GM04503 (cell line): ENCODE measurements around the gene LSM8.
"Not testable (repeated sequence)": the region's sequence is repeated elsewhere in the genome, so short reads cannot be mapped to it uniquely, and the experiment has no call there.

Source experiments
- DNase-seq: peaks from one replicate; pipeline ENCODE4 v3.0.0-alpha.2; 2012; ENCODE audit warnings: low read depth

LSM8 gene

DNA sequence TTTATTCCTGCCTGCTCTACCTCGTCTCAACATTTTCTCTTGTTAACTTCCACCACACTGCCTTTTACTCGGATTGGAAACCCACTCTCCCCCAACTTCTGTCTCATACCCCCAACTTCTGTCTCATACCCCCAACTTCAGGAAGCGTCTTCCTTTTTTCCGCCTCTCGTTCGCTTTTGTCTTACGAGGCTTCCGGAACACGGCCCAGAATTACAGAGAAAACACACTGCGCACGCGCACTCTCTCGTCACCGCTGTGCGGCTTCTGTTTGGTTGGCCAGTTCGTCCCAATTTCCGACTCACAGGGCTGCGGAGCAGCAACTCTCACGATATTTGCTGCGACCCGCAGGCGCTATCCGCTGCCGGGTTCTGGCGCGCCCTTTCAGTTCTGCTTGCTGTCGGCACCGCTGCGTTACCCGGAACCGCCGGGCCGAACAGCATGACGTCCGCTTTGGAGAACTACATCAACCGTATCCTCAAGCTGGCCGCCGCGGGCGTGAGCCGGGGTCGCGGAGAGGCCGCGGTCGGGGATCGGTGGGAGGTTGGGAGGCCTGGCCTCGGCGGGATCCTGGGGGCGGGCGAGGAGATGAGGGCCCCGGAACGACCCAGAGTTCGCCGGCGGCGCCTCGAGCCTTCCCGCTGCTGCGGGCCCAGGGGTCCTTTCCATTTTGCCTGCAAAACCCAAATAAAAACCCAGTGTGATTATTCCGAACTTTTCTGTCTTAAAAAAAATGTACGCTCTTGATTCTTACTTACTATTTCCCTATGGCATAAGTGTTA, at the start of gene LSM8:
Gene LSM8 (plus strand): TSS at position 379 of the 779 bp plus-strand sequence. CDS start 60 bp downstream, at position 439.
- DNase-seq: peak; percentile 89

GRCh38 chr7:118134420-118134819, 49.5 kb upstream of the LSM8 start:
- not testable (repeated sequence) for DNase-seq

- no peak for DNase-seq
Measured at GRCh38 chr7:118140468-118140867, 43.5 kb upstream of the LSM8 start.

DNA sequence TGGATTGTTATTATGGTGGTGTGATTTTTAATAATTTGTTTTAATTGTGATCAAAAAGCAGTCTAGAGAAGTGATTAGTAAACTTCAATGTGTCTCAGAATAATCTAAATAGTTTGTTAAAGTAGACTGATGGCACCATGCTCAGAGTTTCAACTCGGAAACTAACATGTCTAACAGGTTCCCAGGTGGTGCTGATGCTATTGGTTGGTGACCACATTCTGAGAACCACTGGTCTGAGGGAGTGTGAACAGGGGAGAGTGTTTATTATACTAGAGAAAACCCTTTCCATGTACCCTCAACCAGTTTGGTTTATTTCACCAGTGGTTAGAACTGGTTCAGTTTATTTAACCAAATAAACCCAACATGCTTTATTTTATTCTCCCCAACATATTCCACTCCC, 42.0 kb upstream of the LSM8 start:
- no peak for DNase-seq

- DNase-seq: no peak
Measured at GRCh38 chr7:118148930-118149329, 35.0 kb upstream of the LSM8 start.

GRCh38 chr7:118149394-118149793, 34.6 kb upstream of the LSM8 start:
- no peak for DNase-seq

DNA sequence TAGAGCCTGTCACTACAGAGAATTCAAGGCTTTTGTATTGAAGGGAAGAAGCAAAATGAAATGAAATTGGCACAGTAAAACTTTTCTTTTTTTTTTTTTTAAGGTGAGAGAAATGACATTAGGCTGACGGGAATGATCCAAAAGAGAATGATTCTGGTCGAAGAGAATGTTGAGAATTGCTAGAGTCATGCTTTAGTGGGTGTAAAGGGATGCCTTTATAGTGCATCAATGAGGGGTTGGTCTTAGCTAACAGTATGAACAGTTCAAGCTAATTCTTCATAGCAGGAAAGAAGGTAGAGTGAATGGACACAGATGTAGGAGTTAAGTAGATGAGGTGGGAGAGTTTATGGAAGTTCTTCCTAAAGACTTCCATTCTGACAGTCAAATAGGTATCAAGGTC, 32.3 kb upstream of the LSM8 start:
- DNase-seq: no peak

DNA sequence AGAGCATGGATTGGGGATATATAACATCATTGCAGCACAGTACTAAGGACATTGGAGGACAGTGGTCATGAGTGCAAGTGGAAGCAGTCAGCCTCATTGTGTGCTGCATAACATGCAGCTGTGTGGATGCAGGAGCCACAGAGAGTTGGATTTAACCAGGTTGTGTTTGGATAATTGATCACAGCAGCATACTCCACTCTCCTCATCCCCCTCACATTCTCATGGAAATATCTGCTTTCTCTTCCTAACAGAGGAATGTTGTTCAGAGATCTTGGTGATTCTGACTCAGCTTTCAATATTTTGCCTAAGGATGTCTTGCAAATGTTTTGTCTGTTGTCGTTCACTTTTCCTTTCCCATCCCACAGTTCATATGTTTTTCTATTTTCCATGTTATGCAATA, 31.8 kb upstream of the LSM8 start:
- no peak for DNase-seq

GRCh38 chr7:118152654-118153053, 31.3 kb upstream of the LSM8 start:
- no peak for DNase-seq

GRCh38 chr7:118153551-118154177, 30.3 kb upstream of the LSM8 start:
- DNase-seq: no peak

- no peak for DNase-seq
Measured at GRCh38 chr7:118158766-118159165, 25.2 kb upstream of the LSM8 start.

GRCh38 chr7:118169146-118169545, 14.8 kb upstream of the LSM8 start:
- no peak for DNase-seq

- DNase-seq: no peak
Measured at GRCh38 chr7:118175740-118176139, 8.2 kb upstream of the LSM8 start.

DNA sequence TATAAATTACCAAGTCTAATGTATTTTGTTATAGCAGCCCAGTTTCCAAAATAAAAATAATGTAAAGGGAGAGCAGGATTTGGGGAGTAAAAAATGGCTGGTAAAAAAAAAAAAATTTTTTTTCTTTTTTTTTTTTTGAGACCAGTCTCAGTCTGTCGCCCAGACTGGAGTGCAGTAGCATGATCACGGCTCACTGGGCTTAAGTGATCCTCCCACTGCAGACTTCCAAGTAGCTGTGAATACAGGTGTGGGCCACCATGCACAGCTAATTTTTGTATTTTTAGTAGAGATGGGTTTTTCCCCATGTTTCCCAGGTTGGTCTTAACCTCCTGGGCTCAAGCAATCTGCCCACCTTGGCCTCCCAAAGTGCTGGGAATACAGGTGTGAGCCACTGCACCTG, 4.8 kb upstream of the LSM8 start:
- DNase-seq: no peak

DNA sequence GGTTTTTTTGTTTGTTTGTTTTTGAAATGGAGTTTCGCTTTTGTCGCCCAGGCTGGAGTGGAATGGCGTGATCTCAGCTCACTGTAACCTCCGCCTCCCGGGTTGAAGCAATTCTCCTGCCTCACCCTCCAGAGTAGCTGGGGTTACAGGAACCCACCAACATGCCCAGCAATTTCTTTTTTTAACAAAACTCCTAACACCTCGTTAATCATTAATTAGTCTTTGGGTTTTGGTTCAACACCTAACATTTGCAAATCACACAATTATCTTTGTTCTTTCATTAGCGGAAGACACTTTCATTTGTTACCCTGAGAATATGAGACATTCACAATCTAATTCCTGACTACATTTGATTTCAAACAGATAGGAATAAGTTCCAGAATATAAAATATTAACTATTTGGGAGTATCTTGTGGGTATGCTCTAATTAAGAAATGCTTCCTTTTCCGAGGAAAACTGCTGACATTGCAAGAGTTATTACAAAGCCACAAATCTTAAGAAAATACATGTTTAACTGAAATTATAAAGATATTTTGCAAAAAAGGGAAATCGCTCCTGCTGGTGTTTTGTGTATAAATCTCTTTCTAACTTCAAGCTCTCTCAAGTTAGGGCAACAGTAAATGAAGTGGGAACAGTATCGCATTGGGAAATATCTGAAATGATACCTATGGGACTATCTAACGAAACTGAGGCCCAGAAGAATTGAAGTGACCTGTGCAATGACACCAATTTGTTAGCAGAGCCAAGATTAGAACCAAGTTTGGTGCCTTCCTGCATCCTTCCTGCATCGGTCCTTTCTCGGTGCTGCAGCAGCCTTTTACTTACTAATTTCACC, 1.2 kb upstream of the LSM8 start:
- no peak for DNase-seq

DNA sequence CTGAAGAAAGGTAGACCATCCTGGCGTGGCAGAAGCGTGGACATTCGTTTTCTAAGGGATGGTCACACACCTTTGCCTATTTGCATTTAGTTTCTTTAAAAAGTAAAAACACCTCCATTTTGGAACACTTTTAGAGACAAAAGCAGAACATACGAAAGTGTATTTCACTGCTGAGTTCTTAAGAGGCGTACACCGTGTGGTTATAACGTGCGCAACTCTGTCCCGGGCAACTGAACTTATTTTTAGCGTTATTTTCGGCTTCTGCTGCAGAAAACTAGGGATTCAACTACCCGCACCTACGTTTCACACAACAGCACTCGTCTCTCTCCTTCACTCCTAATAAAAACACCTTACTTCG, 557 bp upstream of the LSM8 start:
- DNase-seq: no peak

GRCh38 chr7:118184565-118184940, 589 bp downstream of the LSM8 start:
- no peak for DNase-seq

DNA sequence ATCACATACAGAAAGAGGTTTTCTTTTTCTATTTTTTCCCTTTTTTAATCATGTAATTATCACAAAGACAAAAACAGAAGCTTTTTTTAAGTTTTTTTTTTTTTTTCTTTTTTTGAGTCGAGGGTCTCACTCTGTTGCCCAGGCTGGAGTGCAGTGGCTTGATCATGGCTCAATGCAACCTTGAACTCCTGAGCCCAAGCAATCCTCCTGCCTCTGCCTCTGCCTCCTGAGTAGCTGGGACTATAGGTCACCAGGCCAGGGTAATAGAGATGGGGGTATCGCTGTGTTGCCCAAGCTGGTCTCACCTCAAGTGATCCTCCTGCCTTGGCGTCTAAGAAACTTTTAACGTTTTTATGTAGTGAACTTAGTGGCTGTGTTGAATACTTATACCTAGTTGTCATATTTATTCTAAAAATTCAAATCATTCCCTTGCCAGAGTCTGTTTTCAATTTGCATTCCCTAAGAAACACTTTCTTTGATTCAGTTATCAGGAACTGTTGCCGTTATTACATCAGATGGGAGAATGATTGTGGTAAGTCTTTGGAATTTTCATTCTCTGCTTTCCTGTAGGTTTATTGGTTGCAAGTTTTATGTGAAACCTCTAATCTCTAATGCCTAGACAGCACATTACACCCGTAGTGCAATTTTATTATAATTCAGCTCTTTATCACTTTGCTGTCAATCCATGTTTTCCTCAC, 1.3 kb downstream of the LSM8 start:
- peak; percentile 50 for DNase-seq

- no peak for DNase-seq
Measured at GRCh38 chr7:118186501-118186900, 2.5 kb downstream of the LSM8 start.

GRCh38 chr7:118194571-118194970, 10.6 kb downstream of the LSM8 start:
- DNase-seq: no peak

GRCh38 chr7:118195837-118196474, 12.0 kb downstream of the LSM8 start:
- no peak for DNase-seq

DNA sequence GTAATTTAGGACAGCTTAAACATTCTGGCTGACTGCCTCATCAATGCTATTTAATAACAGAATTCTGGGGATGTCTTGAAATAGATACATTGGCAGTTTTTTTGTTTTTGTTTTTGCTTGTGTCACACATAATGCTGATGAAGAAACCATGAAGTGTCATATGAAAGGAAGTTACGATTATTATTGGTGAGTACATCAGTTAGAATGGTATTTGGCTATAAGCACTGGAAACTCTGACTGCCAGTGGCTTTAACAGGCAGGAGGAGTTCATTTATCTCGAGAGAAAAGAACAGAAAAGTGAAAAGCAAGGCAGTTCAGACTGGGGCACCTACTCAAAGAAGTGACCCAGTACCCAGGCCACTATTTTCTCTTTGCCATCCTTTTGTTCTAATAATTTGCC, 18.1 kb downstream of the LSM8 start:
- DNase-seq: no peak
